Measurements from ENCODE around the gene EPHB2.

EPHB2 gene

DNA sequence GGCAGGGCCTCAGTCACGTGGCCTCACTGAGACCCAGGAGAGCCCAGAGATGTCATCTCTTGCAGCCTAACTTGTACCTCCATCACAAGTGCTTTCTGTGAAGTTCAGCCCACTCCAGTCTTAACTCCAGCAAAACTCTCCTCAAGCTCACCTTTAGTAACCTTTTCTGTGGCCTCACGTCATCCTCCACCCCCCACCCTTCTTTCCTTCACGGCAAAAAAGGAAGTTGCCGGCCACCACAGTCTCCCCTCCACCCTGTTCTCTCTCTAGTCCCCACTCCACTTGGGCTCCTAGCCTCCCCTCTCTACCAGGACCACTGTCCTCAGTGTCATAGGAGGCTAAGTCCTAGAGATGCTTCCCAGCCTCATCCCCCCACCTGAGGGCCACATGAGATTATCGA is 155.1 kb downstream of the EPHB2 start:
- no peak for DNase-seq

DNA sequence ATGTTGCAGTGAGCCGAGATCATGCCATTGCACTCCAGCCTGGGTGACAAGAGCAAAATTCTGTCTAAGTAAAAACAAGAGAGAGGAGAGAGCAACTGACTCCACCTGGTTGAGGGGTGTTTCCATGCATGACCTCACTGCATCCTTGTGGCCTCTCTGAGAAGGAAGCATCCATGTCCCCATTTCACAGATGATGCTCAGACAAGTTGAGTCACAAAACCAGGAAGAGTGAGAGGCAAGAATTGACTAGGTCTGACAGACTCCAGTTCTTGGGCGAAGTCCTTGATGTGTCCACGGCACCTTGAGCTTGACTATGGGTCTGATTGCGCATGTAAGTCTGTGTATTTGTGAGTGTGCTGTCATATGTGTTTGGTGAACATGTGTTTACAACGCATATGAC is 156.2 kb downstream of the EPHB2 start:
- no peak for DNase-seq

DNA sequence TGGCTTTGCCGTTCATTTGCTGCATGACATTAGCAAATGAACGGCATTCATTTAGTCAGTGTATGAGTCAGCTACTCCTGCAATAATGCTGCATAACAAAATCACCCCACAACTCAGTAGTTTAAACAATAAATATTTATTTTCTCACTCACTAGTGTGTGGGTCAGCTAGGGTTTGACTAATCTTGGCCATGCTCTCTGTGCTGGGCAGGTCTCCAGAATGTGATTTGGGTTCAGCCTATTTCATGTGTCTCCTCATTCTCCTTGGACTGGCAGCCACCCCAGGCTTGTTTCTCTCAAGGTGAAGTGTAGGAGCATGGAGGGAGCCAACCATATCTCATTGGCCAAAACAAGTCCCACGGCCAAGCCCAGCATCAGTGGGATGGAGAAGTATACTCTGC is 157.7 kb downstream of the EPHB2 start:
- DNase-seq: no peak

DNA sequence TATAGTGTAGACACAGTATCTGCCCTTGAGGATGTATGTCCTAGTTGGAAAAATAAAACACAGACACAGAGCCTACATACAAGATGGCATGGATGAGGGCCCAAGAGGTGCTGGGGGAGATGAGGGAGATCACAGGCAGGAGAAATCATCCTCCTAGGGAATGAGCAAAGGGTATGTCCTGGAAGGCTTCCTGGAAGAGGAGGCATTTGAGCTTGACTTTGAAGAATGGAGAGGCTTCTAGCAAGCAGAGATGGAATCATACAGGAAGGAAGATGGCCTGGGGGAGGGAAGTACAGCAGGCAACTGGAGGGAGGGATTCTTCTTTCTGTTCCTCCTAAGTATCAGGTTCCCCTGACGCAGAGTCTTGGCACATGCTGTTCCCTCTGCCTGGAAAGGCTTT is 158.7 kb downstream of the EPHB2 start:
- DNase-seq: no peak

DNA sequence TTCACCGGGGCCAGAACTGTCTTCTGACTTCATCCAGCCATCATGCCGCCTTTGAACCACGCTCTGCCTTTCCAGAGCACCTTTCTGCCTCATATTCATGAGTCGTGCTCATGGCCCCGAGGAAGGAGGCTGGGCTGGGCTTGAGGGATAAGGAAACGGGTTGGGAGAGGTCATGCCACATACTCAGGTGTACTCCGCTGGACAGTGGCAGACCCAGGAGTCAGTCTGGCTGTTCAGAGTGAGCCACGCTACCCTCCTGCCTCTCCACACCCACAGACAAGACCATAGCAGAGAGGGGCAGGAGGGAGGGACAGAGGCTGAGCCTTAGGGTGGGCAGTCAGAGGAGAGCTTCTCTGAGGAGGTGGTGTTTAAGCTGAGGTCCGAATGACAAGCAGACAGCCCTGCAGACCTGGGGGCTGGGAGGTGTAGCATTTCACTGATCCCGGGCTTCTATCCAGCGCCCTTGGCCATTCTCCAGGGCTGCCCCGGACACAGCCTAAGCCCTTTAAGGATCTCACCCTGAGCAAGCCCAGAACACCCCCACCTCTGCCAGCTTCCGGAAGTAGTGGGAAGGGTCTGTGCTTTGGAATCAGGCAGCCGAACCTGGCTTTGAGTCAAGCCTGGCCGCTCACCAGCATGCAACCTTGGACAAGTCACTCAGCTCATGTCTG is 159.7 kb downstream of the EPHB2 start:
- DNase-seq: no peak

DNA sequence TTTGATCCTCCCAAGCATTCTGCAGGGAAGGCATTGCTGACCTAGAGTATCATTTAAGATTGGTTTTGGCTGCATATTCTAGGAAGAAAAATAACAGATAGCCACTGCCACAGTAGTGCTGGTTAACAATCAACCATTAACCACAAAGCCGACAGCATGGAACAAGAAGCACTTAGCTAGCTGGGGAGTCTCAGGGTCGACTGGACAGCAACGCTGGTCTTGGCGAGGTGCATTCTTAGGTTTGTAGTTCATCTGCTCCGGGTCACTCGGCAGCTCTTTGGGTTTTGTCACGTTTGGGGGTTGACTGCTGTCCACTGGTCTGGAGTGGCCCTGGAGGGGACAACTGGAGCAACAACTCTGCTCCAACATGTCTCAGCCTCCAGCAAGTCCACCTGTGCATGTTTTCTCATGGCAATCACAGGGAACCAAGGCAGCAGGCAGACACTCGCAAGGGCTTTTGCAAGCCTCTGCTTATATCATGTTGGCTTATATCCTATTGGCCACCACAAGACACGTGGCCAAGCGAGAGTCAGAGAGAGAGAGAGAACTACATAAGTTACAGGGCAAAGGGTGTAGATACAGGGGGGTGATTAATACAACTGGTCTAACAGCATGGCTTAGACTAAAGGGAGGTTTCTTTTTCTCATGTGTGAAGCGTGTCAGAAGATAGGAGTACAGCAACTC is 162.5 kb downstream of the EPHB2 start:
- no peak for DNase-seq

DNA sequence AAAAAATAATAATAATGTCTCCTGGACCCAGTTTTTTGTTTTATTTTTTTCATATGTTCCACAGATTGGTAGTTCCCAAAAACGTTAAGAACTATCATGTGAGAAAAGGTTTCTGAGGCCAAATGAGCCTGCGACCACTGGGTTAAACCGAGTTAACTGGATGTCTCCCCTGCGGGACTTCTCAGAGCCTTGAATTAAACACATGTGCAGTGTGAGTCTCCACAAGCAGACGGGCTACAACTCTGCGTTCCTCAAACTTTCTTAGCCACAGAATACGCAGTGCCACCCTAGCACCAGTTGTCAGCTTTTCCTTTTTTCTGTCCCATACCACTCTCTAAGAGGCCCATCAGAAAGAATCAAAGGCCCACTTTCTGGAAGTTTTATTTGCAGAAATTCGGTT is 164.1 kb downstream of the EPHB2 start:
- DNase-seq: no peak

DNA sequence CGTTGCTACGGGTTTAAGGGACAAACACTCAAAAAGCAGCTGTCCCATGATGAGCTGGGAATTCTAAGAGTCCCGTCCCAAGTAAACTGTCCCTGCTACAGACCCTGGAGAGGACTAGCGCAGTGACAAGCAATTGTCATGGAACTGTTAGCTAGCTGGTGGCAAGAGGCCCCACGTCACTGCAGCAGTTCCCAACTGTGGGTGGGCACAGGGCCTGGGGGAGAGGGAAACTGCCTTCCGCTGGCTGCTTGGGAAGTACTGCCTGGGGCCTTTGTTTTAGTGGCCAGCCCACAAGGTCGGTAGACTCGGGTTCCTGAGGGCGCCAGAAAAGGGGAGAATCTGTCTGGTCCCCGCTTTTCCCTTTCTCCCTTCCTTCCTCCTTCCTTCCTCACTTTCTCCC is 164.6 kb downstream of the EPHB2 start:
- no peak for DNase-seq

DNA sequence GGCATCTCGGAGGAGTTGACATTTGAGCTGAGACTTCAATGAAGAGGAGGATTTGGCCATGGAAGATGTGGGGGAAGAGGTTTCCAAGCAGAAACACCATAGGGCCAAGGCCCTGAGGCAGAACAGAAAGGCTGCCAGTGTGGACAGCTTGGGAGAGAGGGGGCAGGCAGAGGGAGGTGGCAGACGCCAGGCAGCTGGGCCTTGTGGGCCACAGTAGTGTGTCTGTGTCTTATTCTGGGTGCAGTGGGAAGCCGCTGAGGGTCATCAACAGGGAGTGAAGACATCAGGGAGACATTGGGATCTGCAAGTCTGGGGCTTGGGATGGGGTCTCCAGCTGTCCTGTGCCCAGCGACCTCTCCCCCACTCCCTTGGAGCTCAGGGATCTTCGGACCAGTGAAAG is 165.2 kb downstream of the EPHB2 start:
- no peak for DNase-seq

DNA sequence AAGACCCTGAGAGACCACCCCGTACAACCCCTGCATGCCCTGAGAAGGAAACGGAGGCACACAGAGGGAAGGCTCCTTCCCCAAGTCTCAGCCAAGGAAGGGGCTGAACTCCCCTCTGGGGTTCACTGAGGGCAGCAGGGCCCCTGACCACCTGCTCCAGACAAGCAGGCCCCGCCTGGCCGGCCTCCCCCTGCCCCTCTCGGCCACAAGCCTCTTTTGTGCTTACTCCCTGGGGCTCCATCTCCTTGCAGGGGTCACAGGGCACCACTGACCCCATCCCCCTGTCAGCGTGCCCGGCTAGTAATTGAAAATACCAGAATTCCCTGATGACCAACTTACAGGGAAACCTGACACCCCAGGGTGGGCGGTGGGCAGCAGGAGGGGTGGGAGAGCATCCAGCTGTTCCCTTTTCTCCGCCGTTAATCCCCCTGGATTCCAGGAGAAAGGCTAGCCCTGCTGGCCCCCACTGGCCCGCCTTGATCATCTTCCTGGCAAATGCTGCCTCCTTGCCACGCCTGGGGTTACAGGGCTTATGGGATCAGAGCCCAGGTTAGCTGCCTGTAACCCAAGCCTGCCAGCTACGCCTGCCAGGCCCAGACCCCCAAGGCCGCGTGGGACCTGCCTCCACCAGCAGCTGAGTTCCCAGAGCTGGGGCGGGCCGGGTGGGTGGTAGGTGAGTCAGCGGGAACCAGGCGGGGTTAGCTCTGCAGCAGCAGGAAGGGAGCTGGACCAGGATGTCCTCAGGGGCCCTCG is 165.9 kb downstream of the EPHB2 start:
- no peak for DNase-seq

DNA sequence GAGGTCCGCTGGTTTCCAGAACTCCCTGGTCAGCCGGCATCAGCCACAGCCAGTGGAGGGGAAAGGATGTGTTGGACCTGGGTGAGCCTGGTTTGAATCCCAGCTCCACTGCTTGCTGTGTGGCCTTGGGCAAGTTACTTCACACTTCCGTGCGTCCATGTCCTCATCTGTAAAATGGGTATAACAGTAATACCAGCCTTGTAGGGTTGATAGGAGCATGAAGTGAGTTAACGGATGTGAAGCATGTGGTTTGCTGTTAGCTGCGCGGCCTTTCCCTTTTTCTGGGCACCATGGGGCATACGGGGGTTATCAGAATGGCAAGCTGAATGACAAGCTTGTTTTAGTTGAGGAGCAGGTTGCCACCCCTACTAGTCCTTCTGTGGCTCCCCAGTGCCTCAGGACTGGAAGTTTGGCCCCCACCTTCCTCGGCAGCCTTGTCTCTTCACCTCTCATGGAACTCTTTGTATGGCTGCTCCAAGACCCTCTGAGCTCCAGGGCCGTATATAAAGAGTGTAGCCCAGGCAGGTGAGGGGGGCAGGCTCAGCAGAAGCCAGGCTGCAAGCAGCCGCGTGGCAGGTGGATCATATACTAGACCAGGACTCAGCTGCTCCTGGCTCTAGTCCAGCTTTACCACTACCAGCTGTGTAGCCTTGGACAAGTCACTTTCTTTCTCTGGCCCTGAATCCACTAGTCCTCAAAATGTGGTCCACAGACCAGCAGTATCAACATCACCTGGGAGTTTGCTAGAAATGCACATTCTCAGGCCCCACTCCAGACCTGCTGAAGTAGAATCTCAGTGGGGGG is 166.7 kb downstream of the EPHB2 start:
- no peak for DNase-seq

DNA sequence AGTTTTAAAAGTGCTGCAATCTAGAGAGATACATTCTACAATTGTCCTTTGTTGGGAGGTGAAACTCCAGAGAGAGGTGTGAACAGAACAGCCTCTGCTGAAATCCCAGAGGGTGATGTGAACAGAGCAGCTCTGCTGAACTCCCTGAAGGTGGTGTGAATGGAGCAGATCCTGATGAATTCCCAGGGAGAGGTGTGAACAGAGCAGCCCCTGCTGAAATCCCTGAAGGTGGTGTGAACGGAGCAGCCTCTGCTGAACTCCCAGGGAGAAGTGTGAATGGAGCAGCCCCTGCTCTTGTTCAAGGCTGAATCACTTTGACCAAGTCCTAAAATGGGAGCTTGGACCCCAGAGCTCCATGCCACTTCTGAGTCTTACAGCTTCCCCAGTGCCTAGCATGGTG is 167.3 kb downstream of the EPHB2 start:
- no peak for DNase-seq

DNA sequence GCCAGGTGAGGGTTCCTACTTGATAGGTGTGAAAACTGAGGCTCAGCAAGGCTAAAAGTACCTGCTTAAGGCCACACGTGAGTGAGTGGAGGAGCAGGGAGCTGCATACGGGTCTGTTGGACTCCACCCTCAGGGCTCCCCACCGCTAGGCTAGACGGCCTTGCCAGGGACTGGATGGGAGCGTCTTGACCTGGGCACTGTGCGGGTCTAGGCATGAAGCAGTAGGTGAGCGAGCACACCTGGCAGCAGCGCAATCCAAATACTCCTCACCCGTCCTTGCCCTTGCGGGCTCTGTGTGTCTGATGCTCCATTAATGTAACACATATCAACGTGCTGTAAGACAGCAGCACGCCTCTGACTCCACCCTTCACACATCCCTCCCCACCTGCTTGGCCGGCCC is 168.0 kb downstream of the EPHB2 start:
- DNase-seq: no peak

DNA sequence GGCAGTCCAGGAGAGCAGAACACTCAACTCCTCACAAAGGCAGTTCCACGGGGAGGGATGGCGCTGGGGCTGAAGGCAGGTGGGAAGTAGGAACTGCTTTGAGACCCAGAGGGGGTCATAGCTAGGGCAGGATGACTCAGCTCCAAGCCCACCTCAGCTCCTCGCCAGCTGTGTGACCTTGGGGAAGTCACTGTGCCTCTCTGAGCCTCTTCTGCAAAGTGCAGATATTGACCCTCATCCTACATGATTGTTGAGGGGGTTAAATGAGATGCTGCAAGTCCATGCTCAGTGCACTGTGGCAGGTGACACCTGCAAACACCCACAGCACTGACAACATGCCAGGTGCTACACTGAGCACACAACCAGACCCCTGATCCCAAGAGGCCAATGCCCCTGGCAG is 168.8 kb downstream of the EPHB2 start:
- DNase-seq: no peak

DNA sequence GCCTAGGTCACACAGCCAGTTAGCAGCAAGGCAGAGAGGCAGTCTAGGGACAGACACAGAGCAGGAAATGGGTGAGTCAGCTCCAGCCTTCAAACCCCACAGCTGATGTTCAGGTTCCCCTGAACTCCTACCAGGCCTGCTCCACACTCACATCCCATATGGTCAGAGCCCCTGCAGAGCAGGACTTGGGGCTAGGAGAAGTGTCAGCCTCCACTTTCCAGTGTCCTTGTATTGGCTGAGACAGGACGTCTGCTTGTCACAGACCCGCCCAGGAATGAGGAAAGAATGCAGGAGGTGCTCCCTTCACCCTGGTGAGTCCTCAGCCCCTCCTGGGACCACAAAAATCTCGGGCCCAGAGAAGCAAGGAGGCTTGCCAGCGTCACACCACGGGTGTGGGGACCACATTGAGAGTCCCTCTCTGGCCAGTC is 169.5 kb downstream of the EPHB2 start:
- no peak for DNase-seq

DNA sequence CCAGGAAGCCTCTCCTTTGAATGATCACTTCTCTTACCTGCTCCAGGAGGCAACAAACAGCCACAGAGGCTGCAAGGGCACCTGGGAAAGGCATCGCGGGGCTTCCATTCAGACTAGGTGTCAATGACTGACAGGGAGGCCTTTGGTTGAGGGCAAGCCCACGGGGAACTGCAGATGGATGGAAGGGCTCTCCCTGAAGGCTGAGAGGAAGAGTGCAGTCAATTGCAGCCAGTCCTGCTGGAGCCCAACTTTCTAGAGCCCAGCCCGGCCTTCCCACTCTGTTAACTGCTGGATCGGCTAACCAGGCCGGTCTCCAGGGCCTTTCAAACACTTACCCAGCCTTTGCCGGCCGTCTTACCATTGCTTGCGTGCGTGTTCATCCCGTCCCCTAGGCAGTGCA is 172.8 kb downstream of the EPHB2 start:
- DNase-seq: no peak

DNA sequence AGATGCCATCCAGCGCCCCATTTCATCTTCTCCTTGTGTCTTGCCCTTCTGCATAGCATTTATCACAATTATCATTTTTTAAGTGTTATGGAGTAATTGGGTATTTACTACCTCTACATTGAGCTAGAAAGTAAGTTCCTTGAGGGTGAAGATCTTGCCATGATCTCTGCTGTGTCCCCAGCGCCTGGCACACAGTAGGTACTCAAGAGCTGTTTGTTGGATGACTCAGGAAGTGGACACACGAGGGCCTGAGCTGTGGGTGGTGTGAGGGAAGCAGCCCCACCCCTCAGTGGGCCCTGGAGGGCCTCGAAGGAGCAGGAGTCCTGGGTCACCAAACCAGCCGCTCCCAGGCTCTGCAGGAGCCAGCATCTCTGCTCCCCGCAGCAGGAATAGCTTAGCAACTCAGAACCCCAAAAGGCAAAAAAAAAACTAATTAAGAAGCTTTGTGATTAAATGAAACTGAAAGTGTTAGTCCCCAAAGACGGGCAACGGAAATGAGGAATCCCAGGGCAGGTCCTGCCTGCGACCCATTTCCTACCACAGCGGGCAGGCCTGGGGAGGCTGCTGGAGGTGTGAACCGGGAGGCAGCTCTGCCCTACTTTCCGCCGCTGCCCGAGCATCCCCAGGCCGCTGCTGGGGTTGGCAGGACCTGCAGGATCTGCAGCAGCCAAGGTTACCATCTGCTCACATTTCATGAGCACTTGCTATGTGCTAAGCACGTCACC is 174.3 kb downstream of the EPHB2 start:
- no peak for DNase-seq

DNA sequence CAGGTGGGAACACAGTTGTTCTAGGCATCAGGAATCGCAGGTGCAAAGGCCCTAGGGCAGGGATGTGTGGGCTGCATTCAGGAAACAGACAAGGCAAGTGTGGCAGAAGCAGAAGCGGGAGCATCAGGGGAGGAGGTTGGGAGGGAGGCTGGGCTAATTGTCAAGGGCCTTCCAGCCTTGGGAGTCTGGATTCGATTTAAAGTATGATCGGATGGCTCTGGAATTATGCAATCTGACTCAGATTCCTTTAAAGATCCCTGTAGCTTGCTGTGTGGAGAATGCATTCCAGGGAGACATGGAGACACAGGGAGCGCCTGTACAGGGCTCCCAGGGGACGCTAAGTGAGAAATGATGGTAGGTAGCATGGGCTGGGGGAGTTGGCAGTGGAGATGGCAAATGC is 175.6 kb downstream of the EPHB2 start:
- DNase-seq: no peak

DNA sequence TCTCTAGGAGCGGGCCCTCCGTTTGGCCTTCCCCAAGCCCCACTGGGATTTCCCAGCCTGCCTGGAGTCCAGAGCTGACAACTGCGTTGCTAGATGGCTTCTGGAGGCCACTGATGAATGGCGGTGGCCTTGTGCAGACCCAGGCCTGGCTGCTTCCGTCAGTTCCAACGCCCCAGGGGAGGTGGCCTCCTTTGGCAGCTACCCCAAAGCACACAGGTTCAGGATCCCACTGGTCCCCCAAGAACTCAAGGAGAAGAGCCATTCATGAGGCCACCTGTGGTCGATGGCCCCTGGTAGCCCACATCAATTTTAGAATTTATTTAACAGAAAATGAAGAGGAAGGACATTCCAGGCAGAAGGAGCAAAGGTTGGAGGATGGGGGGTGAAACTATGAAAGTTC is 176.9 kb downstream of the EPHB2 start:
- DNase-seq: no peak

DNA sequence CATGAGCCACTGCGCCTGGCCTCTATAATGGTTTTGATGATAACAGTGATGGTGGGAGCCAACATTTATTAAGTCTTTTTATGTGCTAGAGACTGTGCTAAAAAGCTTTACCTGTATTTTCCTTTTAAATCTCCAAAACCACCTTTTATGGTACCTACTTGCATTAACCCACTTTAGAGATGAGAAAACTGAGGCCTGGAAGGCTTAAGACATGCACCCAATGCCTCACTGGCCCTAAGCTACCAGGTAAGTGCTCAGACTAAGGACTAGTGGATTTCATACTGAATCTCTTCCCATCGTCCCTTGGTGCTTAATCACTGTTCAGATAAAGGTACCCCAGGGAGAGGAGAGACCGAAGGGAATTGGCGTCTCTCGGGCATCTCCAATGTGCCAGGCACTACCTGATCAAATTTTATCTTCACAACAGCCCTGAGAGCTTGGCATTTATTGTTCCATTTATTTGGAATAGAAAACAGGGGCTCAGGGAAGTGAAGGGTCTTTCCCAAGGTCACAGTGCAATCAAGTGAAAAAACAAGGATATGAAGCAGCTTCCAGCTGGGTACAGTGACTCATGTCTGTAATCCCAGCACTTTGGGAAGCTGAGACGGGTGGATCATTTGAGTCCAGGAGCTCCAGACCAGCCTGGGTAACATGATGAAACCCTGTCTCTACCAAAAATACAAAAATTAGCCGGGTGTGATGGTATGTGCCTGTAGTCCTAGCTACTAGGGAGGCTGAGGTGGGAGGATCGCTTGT is 177.9 kb downstream of the EPHB2 start:
- DNase-seq: peak; percentile 15

DNA sequence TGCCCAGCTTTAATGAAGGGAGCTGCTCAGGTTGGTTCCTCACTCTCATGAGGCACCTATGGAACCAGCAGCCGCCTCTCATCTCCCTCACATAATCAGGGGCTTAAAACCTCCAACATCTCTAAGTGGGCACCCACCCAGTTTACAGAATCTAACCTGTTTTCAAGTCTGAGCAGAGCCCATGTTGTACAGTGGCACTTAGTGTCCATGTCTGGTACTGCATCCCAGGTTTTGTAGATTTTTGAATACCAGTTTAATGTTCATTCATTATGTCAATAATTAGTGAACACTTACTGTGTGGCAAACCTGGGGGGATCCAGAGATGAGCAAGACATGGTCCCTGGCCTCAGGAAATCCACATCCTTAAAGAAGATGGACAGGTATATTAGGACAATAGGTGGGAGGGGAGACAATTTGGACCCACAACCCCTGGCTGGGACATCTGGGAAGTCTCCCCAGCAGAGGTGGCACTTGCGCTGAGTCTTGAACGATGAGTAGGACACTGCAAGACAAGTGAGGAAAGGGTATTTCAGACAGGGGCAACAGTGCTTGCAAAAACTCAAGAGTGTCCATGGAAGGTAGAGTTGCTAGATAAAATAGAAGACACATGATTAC is 178.7 kb downstream of the EPHB2 start:
- DNase-seq: peak; percentile 61

Measured in DMS53 (cell line).